SK-N-SH (cell line): ENCODE measurements around the gene ATP2A3. TPM values are rescaled to one million over a fixed set of nuclear protein-coding genes. Genes with fewer than 3 reads are reported as not detected.

Source experiments
- CTCF ChIA-PET: fragments of 300-600, 350-600 bp; formaldehyde crosslinking; extraction: SDS; loops from one replicate; lab custom pipeline; 2021; lab: Yijun Ruan, JAX
- POLR2A ChIA-PET: fragments of 350-600 bp; sonication (Branson Sonifier 250); formaldehyde crosslinking; extraction: SDS; loops from one replicate; lab custom pipeline; 2020; ENCODE audit warnings: antibody characterized with exemption, inconsistent platforms; lab: Yijun Ruan, JAX
- DNase-seq: peaks from one replicate; pipeline ENCODE4 v3.0.0; 2012
- H2AFZ ChIP-seq: fragments of 200-600 bp; sonication (generic); 2 replicates; pipeline ENCODE4 v1.8.1; 2016; ENCODE audit warnings: antibody characterized with exemption, mild to moderate bottlenecking, low read depth
- H3F3A ChIP-seq: fragments of 200-600 bp; sonication (generic); replicated peaks from 2 replicates; pipeline ENCODE3; 2016; ENCODE audit warnings: antibody characterized with exemption, mild to moderate bottlenecking; ENCODE audit not compliant: insufficient read depth
- H3K27ac ChIP-seq, 2 experiments: fragments of 200-500 bp in 1 of 2; fragments of 200-600 bp in 1 of 2; sonication (Bioruptor generic) in 1 of 2; sonication (generic), shearing (Covaris generic) in 1 of 2; 2 replicates each; pipeline versions ENCODE4 v1.5.1 to v1.6.1; 2014 to 2016; ENCODE audit warnings: low read depth in 2 of 2, inconsistent platforms in 1 of 2, low read length in 1 of 2, mild to moderate bottlenecking in 1 of 2, mixed read lengths in 1 of 2
- H3K27me3 ChIP-seq: fragments of 200-600 bp; sonication (generic), shearing (Covaris generic); 2 replicates; pipeline ENCODE4 v1.6.1; 2016; ENCODE audit warnings: mixed run types; ENCODE audit not compliant: insufficient read depth
- H3K36me3 ChIP-seq, 2 experiments: fragments of 200-500 bp in 1 of 2; fragments of 200-600 bp in 1 of 2; sonication (Bioruptor generic) in 1 of 2; sonication (generic) in 1 of 2; replicated peaks in 1 of 2; 2 replicates each; pipeline versions ENCODE3 to v1.5.1; 2014 to 2016; ENCODE audit warnings: low read length in 1 of 2, mild to moderate bottlenecking in 1 of 2; ENCODE audit not compliant: insufficient read depth in 2 of 2, control insufficient read depth in 1 of 2
- H3K4me1 ChIP-seq, 2 experiments: fragments of 200-500 bp in 1 of 2; fragments of 200-600 bp in 1 of 2; sonication (Bioruptor generic) in 1 of 2; sonication (generic), shearing (Covaris generic) in 1 of 2; 2 replicates each; pipeline versions ENCODE4 v1.5.1 to v1.6.1; 2014 to 2016; ENCODE audit warnings: low read depth in 1 of 2, low read length in 1 of 2, mixed run types in 1 of 2; ENCODE audit not compliant: insufficient read depth in 2 of 2, control insufficient read depth in 1 of 2
- H3K4me2 ChIP-seq: fragments of 200-600 bp; sonication (generic), shearing (Covaris generic); 2 replicates; pipeline ENCODE4 v1.6.1; 2017; ENCODE audit warnings: mixed run types
- H3K4me3 ChIP-seq, 2 experiments: fragments of 200-500 bp in 1 of 2; fragments of 200-600 bp in 1 of 2; sonication (Bioruptor generic) in 1 of 2; sonication (generic), shearing (Covaris generic) in 1 of 2; 2 replicates each; pipeline versions ENCODE4 v1.5.1 to v1.8.1; 2014 to 2016; ENCODE audit warnings: low read depth in 2 of 2, inconsistent platforms in 1 of 2, low read length in 1 of 2, mild to moderate bottlenecking in 1 of 2, mixed read lengths in 1 of 2, moderate library complexity in 1 of 2
- H3K79me2 ChIP-seq: fragments of 200-600 bp; sonication (generic); 2 replicates; pipeline ENCODE4 v1.8.1; 2017; ENCODE audit warnings: mild to moderate bottlenecking; ENCODE audit not compliant: insufficient read depth
- H3K9ac ChIP-seq: fragments of 200-600 bp; sonication (generic); 2 replicates; pipeline ENCODE4 v1.6.1; 2017; ENCODE audit warnings: mixed run types
- H3K9me2 ChIP-seq: fragments of 200-600 bp; sonication (generic); 2 replicates; pipeline ENCODE4 v1.6.1; 2017; ENCODE audit warnings: mixed run types
- H3K9me3 ChIP-seq: fragments of 200-600 bp; sonication (generic); 2 replicates; pipeline ENCODE4 v1.6.1; 2017; ENCODE audit warnings: mixed run types, mild to moderate bottlenecking, moderate library complexity
- H4K20me1 ChIP-seq: fragments of 200-600 bp; sonication (generic); 2 replicates; pipeline ENCODE4 v1.6.1; 2017; ENCODE audit warnings: mild to moderate bottlenecking, mixed run types; ENCODE audit not compliant: insufficient read depth
- FOXJ3 ChIP-seq: sonication (generic); formaldehyde crosslinking; IDR thresholded peaks from 2 replicates; pipeline ENCODE4 v1.5.1; 2020; ENCODE audit warnings: mild to moderate bottlenecking, missing genetic modification reagents
- GABPA ChIP-seq: IDR thresholded peaks from 2 replicates; pipeline ENCODE4 v1.4.0; 2012; ENCODE audit warnings: low read depth, mild to moderate bottlenecking
- IRF3 ChIP-seq: fragments of 150-350 bp; IDR thresholded peaks from 2 replicates; pipeline ENCODE4 v1.6.1; 2016; ENCODE audit warnings: mild to moderate bottlenecking, low read depth, low read length
- JUND ChIP-seq: IDR thresholded peaks from 2 replicates; pipeline ENCODE4 v1.4.0; 2012
- POLR2AphosphoS5 ChIP-seq: IDR thresholded peaks from 2 replicates; pipeline ENCODE4 v1.6.1; 2012; ENCODE audit warnings: low read depth, low read length
- RAD21 ChIP-seq: IDR thresholded peaks from 2 replicates; pipeline ENCODE4 v1.6.1; 2012; ENCODE audit warnings: mild to moderate bottlenecking, low read length
- SIN3A ChIP-seq: IDR thresholded peaks from 2 replicates; pipeline ENCODE4 v1.6.1; 2012; ENCODE audit warnings: low read depth, mild to moderate bottlenecking, low read length, moderate library complexity, borderline replicate concordance
- SMC3 ChIP-seq: IDR thresholded peaks from 2 replicates; pipeline ENCODE4 v1.6.1; 2012; ENCODE audit warnings: low read depth, low read length, improper control_type of control experiment
- TAF1 ChIP-seq: IDR thresholded peaks from 2 replicates; pipeline ENCODE4 v1.6.1; 2012; ENCODE audit warnings: low read depth, mild to moderate bottlenecking, low read length, moderate library complexity, borderline replicate concordance
- TCF12 ChIP-seq: IDR thresholded peaks from 2 replicates; pipeline ENCODE4 v1.4.0; 2012
- TEAD4 ChIP-seq: IDR thresholded peaks from 2 replicates; pipeline ENCODE4 v1.4.0; 2012; ENCODE audit warnings: mild to moderate bottlenecking, borderline replicate concordance; ENCODE audit not compliant: insufficient read depth
- USF2 ChIP-seq: fragments of 150-350 bp; IDR thresholded peaks from 2 replicates; pipeline ENCODE4 v1.6.1; 2017; ENCODE audit warnings: antibody characterized with exemption, low read length, low read depth, borderline replicate concordance
- WGBS: methylation state at CpG from one replicate; pipeline ENCODE4 v1.1.6; 2017; ENCODE audit warnings: low lambda C conversion rate; 5-methylcytosine and 5-hydroxymethylcytosine counted together
- polyA plus RNA-seq, 3 experiments: library from polyadenylated mRNA; depleted of rRNA; stranded (reverse); fragments of >200 nt; gene quantifications; 2 replicates each; pipeline ENCODE4 v1.2.3, GENCODE V29; 2012

The ATP2A3 gene
- polyA plus RNA-seq, 1 of the 3 experiments (the other 2 are of a cell fraction) = 2.1 TPM

- Histone ChIP-seq H3K27ac (no peak overlapping the region), H3F3A (no peaks in the 10 kb centered on the region), H3K27me3 (no peaks in the 10 kb centered on the region), H3K9ac (no peak overlapping the region), H3K4me1 (no peaks in the 10 kb centered on the region; a peak in 1 of 4 replicates), H4K20me1 (no peaks in the 10 kb centered on the region), H3K9me2 (no peaks in the 10 kb centered on the region), H3K4me2 (peak overlapping the region; percentile 14; the same call in 1 of the 2 replicates), H2AFZ (peak overlapping the region; percentile 66; the same call in 1 of the 2 replicates), H3K9me3 (no peaks in the 10 kb centered on the region), H3K79me2 (no peaks in the 10 kb centered on the region), H3K4me3 (no peak overlapping the region), H3K36me3 (no peaks in the 10 kb centered on the region)
- peak; percentile 25 for DNase-seq
- POLR2A ChIA-PET = no interaction called here
- TF ChIP-seq TEAD4 = no peak
- 89% methylated on average over 9 of the region's 18 CpGs for WGBS
- CTCF ChIA-PET = interaction anchor here (1.5 to 1.7 kb wide), 2 partner anchors 20 to 70 kb away, joined by 3 to 4 read pairs; no protein-coding TSS in a partner anchor
Observed at GRCh38 chr17:3983606-3984484, 19.6 kb upstream of the ATP2A3 start.

- H3K9me2 ChIP-seq = no peaks in the 10 kb centered on the region
- ChIA-PET POLR2A (no interaction called here), CTCF (interaction anchor here (0.7 to 1.7 kb wide), 3 partner anchors 16 to 69 kb away, joined by 3 to 4 read pairs (median 3); no protein-coding TSS in a partner anchor)
- no peak overlapping the region for H3K4me2 ChIP-seq
- no peak overlapping the region for H3K4me3 ChIP-seq
- no peak overlapping the region for H3K9ac ChIP-seq
- H3K27me3 ChIP-seq = no peaks in the 10 kb centered on the region
- TF ChIP-seq SIN3A (no peak), FOXJ3 (CRISPR knock-in tag) (no peak), IRF3 (no peak), TCF12 (no peak), USF2 (no peak), GABPA (no peak), JUND (no peak), POLR2AphosphoS5 (no peak), TAF1 (no peak), RAD21 (no peak), SMC3 (no peak)
- no peaks in the 10 kb centered on the region for H3K79me2 ChIP-seq
- no peaks in the 10 kb centered on the region; a peak in 1 of 4 replicates for H3K4me1 ChIP-seq
- H3K9me3 ChIP-seq = no peaks in the 10 kb centered on the region
- DNase-seq = peak; percentile 17
- H3K27ac ChIP-seq = no peak overlapping the region
- WGBS = 76% methylated on average over 8 of the region's 8 CpGs
- no peak overlapping the region for H2AFZ ChIP-seq
- H3K36me3 ChIP-seq = no peaks in the 10 kb centered on the region
- no peaks in the 10 kb centered on the region for H3F3A ChIP-seq
- H4K20me1 ChIP-seq = no peaks in the 10 kb centered on the region
Observed at GRCh38 chr17:3982541-3983017, 18.3 kb upstream of the ATP2A3 start.
